Gastroesophageal sphincter (tissue), 3 donors: ENCODE data around the gene CDC42BPB.

ENCODE experiments used
- POLR2A ChIP-seq, 2 donors: fragments of 450-650 bp; IDR thresholded peaks; one replicate each; pipeline ENCODE4 v1.6.1; 2017; ENCODE audit warnings: antibody characterized with exemption in 2 of 2, mild to moderate bottlenecking in 2 of 2, moderate library complexity in 1 of 2
- TF ChIP-seq, protein P1 (sequence below), 4 experiments: fragments of 200-600 bp in 2 of 4; fragments of 450-650 bp in 2 of 4; sonication (generic) in 1 of 4; IDR thresholded peaks; one replicate each; pipeline ENCODE4 v1.5.1; 2017 to 2019; ENCODE audit warnings: antibody characterized with exemption in 4 of 4, mild to moderate bottlenecking in 2 of 4, moderate library complexity in 2 of 4

DNA sequence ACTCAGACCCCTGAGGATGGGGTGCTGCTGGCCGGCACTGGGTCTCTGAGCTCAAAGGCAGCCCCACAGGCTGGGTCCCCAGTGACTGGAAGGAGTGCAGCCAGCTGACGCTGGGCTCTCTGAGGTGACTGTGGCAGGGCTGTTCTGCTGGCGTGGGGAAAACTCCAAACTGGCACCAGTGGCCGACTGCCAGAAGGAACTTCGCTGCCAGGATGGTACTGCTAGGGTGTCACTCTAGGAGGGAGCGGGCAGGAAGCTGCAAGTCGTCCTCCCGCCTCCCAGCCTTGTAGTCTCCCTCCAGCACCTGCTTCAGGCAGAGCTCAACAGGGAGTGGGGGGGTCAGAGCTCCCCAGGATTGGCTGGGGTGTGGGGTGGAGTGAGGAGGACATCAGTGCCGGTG is 41.3 kb downstream of the CDC42BPB start:
- TF ChIP-seq, protein P1, sequence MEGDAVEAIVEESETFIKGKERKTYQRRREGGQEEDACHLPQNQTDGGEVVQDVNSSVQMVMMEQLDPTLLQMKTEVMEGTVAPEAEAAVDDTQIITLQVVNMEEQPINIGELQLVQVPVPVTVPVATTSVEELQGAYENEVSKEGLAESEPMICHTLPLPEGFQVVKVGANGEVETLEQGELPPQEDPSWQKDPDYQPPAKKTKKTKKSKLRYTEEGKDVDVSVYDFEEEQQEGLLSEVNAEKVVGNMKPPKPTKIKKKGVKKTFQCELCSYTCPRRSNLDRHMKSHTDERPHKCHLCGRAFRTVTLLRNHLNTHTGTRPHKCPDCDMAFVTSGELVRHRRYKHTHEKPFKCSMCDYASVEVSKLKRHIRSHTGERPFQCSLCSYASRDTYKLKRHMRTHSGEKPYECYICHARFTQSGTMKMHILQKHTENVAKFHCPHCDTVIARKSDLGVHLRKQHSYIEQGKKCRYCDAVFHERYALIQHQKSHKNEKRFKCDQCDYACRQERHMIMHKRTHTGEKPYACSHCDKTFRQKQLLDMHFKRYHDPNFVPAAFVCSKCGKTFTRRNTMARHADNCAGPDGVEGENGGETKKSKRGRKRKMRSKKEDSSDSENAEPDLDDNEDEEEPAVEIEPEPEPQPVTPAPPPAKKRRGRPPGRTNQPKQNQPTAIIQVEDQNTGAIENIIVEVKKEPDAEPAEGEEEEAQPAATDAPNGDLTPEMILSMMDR (IDR thresholded peaks at IDR 0.05), result no peak
- no peak for TF ChIP-seq POLR2A (IDR thresholded peaks at IDR 0.05)
